Spleen (tissue), 11 donors: ENCODE measurements around the gene TBL1X. TPM values are rescaled to one million over a fixed set of nuclear protein-coding genes. Genes with fewer than 3 reads are reported as not detected.

Experiments
- DNase-seq: peaks from one replicate; pipeline ENCODE4 v3.0.0-alpha.2; 2020
- H3K27ac ChIP-seq, 8 donors: fragments of 200-600 bp; sonication (generic) in 7 of 8; 1 replicate in 4 of 8; 2 replicates in 4 of 8; pipeline versions ENCODE4 v1.5.0 to v1.8.0; 2016 to 2021; ENCODE audit warnings: inconsistent platforms in 4 of 8, mild to moderate bottlenecking in 4 of 8, moderate library complexity in 1 of 8
- H3K27me3 ChIP-seq, 7 donors: fragments of 200-600 bp; sonication (generic) in 6 of 7; replicated peaks in 1 of 7; 1 replicate in 4 of 7; 2 replicates in 3 of 7; pipeline versions ENCODE4 v1.5.0 to v1.8.0; 2016 to 2021; ENCODE audit warnings: inconsistent platforms in 3 of 7, mild to moderate bottlenecking in 1 of 7
- H3K36me3 ChIP-seq, 6 donors: fragments of 200-600 bp; sonication (generic) in 5 of 6; 1 replicate in 4 of 6; 2 replicates in 2 of 6; pipeline versions ENCODE4 v1.5.0 to v1.8.0; 2016 to 2021; ENCODE audit warnings: inconsistent platforms in 2 of 6
- H3K4me1 ChIP-seq, 6 donors: fragments of 200-600 bp; sonication (generic) in 5 of 6; 1 replicate in 3 of 6; 2 replicates in 3 of 6; pipeline versions ENCODE4 v1.5.0 to v1.8.0; 2016 to 2021; ENCODE audit warnings: inconsistent platforms in 3 of 6
- H3K4me3 ChIP-seq, 8 donors: fragments of 200-600 bp; sonication (generic) in 7 of 8; 1 replicate in 4 of 8; 2 replicates in 4 of 8; pipeline versions ENCODE4 v1.5.0 to v1.8.0; 2016 to 2021; ENCODE audit warnings: inconsistent platforms in 4 of 8, mild to moderate bottlenecking in 4 of 8, moderate library complexity in 2 of 8
- H3K9me3 ChIP-seq, 8 donors: fragments of 200-600 bp; sonication (generic) in 7 of 8; 1 replicate in 4 of 8; 2 replicates in 4 of 8; pipeline versions ENCODE4 v1.5.0 to v1.8.0; 2016 to 2021; ENCODE audit warnings: inconsistent platforms in 4 of 8
- POLR2A ChIP-seq, 3 donors: fragments of 450-650 bp; IDR thresholded peaks; one replicate each; pipeline ENCODE4 v1.5.1; 2017; ENCODE audit warnings: antibody characterized with exemption in 3 of 3, mild to moderate bottlenecking in 1 of 3
- POLR2AphosphoS5 ChIP-seq, 3 donors: sonication (generic); formaldehyde crosslinking; IDR thresholded peaks; one replicate each; pipeline ENCODE4 v1.5.1; 2017; ENCODE audit warnings: antibody characterized with exemption in 3 of 3
- WGBS, 5 donors: extraction: QIAGEN DNeasy Blood & Tissue Kit in 3 of 5; methylation state at CpG; one replicate each; pipeline versions ENCODE4 v1.1.5 to v1.1.7; 2013 to 2018; 5-methylcytosine and 5-hydroxymethylcytosine counted together
- intact Hi-C: fragments of 100-400 bp; cut with DNase I; formaldehyde crosslinking; loops from one replicate; pipeline ENCODE4 v1.15.0; 2023; ENCODE audit warnings: low total_unique reads
- polyA plus RNA-seq, 3 donors: library from polyadenylated mRNA; stranded (reverse); fragments of 200-250 nt; gene quantifications; one replicate each; pipeline ENCODE4 v1.2.1, GENCODE V29; 2013
- total RNA-seq, 7 donors: library from RNA; depleted of rRNA in 3 of 7; stranded (reverse); fragments of >200 nt in 3 of 7; fragmentation: NEBNext Ultra II Directional in 4 of 7; extraction: Animal tissue kit (Norgen Biotek cat#: 25700) in 4 of 7; gene quantifications; one replicate each; pipeline versions ENCODE4 v1.1.0 to v1.2.1, GENCODE V29; 2016 to 2021
- TF ChIP-seq, protein P1 (sequence below), 11 experiments: fragments of 200-600 bp in 7 of 11; fragments of 450-650 bp in 4 of 11; sonication (generic) in 4 of 11; IDR thresholded peaks in 8 of 11; conservative IDR thresholded peaks in 3 of 11; 1 replicate in 7 of 11; 2 replicates in 4 of 11; pipeline versions ENCODE4 v1.4.0 to v1.8.0; 2016 to 2021; ENCODE audit warnings: antibody characterized with exemption in 11 of 11, inconsistent platforms in 4 of 11, mild to moderate bottlenecking in 1 of 11
- donor health status: healthy with polysubstance abuse.
- donor health status: DM: no; HTN: no; CAD: no; lungs with moderate emphysema.
- donor health status: DM: no; HTN: no; CAD: no.
- donor health status: Bipolar disorder and iron deficiency.
- donor health status: healthy.
- donor health status: DM: no; HTN: no; CAD: no.
- donor health status: DM: yes; HTN: yes; CAD: no.

TBL1X gene
- total and polyA plus RNA-seq, 10 donors = 3.0 to 37.2 (median 21.4) TPM

DNA sequence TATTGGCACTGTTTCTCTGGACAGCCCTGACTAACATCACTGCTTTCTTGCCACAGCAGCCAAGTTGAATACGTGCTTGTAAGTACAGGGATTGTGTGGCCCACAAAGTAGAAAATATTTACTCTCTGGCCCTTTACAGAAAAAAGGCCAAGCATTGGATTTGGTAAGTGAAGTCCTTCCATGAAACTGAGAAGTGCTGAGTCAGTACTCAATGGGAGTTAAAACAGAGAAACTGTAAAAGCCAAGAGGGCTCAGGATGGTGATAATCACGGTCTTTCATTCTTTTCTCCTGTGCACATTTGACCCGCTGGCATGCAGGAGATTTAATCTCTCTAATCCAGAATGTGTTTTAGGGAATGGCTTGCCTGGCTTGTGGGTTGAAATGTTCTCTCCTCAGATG, 46.1 kb downstream of the TBL1X start:
- Histone ChIP-seq H3K36me3 (peaks cover 0 to 5% (median 0%) of the 10 kb centered on the region in 6 donors), H3K4me3 (no peak overlapping the region), H3K27me3 (no peaks in the 10 kb centered on the region), H3K9me3 (peaks cover 0 to 9% (median 0%) of the 10 kb centered on the region in 8 donors), H3K4me1 (peaks cover 0 to 13% (median 8%) of the 10 kb centered on the region in 6 donors), H3K27ac (no peak overlapping the region)
- intact Hi-C loops = no loop called here
- no peak for DNase-seq
- TF ChIP-seq, protein P1, sequence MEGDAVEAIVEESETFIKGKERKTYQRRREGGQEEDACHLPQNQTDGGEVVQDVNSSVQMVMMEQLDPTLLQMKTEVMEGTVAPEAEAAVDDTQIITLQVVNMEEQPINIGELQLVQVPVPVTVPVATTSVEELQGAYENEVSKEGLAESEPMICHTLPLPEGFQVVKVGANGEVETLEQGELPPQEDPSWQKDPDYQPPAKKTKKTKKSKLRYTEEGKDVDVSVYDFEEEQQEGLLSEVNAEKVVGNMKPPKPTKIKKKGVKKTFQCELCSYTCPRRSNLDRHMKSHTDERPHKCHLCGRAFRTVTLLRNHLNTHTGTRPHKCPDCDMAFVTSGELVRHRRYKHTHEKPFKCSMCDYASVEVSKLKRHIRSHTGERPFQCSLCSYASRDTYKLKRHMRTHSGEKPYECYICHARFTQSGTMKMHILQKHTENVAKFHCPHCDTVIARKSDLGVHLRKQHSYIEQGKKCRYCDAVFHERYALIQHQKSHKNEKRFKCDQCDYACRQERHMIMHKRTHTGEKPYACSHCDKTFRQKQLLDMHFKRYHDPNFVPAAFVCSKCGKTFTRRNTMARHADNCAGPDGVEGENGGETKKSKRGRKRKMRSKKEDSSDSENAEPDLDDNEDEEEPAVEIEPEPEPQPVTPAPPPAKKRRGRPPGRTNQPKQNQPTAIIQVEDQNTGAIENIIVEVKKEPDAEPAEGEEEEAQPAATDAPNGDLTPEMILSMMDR (IDR thresholded peaks at IDR 0.05 in 8 of 11, conservative IDR thresholded peaks at IDR 0.05 in 3 of 11) = no peak
- TF ChIP-seq POLR2AphosphoS5 (IDR thresholded peaks at IDR 0.05) (no peak), POLR2A (IDR thresholded peaks at IDR 0.05) (no peak)
- WGBS, 5 donors = 80 to 100% (median 91%) methylated on average over 3 of the region's 3 CpGs

DNA sequence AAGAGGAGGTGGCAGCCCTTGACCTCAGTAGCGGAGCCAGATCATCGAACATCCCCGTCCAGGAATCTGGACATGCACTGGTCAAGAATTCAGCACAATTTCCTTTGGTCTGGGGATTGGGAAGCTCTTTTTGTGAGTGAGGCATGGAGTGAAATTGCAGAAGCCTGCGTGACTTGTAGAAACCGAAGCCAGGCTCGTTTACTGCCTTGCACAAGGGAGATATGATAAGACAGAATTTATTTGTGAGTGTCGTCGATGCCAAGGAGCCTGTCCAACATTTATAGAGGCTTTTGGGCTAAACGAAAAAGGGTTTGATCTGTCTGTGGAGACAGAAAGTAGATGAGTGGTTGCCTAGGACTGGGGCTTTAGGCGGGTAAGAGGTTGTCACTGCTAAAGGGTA, 50.6 kb downstream of the TBL1X start:
- no peak for DNase-seq
- Histone ChIP-seq H3K4me3 (no peak overlapping the region), H3K27me3 (no peaks in the 10 kb centered on the region), H3K36me3 (no peaks in the 10 kb centered on the region), H3K27ac (peak overlapping the region in 2 of 8 donors; percentile 6 to 21), H3K4me1 (peaks cover 0 to 26% (median 13%) of the 10 kb centered on the region in 6 donors), H3K9me3 (no peaks in the 10 kb centered on the region)
- 69 to 76% (median 73%) methylated on average over 10 of the region's 10 CpGs for WGBS, 5 donors
- intact Hi-C loops = no loop called here
- TF ChIP-seq POLR2A (IDR thresholded peaks at IDR 0.05) (no peak), POLR2AphosphoS5 (IDR thresholded peaks at IDR 0.05) (no peak)
- TF ChIP-seq, protein P1 (IDR thresholded peaks at IDR 0.05 in 8 of 11, conservative IDR thresholded peaks at IDR 0.05 in 3 of 11) = no peak

GRCh38 chrX:9515973-9516538, 51.2 kb downstream of the TBL1X start:
- Histone ChIP-seq H3K9me3 (no peaks in the 10 kb centered on the region), H3K36me3 (no peaks in the 10 kb centered on the region), H3K4me1 (peaks cover 0 to 26% (median 13%) of the 10 kb centered on the region in 6 donors), H3K27me3 (no peaks in the 10 kb centered on the region), H3K27ac (peak overlapping the region in 4 of 8 donors; percentile 3 to 21 (median 10)), H3K4me3 (no peak overlapping the region)
- 12 to 42% (median 26%) methylated on average over 4 of the region's 4 CpGs for WGBS, 5 donors
- no peak for DNase-seq
- intact Hi-C loops = no loop called here
- TF ChIP-seq POLR2A (IDR thresholded peaks at IDR 0.05) (no peak), POLR2AphosphoS5 (IDR thresholded peaks at IDR 0.05) (no peak)
- TF ChIP-seq, protein P1 (IDR thresholded peaks at IDR 0.05 in 8 of 11, conservative IDR thresholded peaks at IDR 0.05 in 3 of 11) = no peak

DNA sequence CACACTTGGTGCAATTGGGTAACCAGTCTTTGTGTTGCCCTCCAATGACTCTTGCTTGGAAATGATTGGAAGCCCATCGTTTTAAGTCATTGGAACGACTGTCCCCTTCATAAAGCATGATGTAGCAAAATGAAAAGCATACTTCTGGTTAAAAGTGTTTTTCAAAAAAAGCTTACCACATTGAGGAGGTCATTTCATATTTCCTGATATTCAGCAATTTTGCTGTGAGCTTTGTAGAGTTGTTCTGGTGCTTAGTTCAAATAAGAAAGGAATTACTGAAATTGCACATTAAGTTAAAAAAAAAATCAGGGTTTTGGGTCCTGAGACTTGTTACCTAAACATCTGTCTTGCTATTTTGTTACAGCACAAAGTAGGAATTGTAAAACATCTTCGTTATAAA, 51.8 kb downstream of the TBL1X start:
- H3K27me3 ChIP-seq = no peaks in the 10 kb centered on the region
- H3K4me3 ChIP-seq = no peak overlapping the region
- intact Hi-C loops = no loop called here
- H3K36me3 ChIP-seq = no peaks in the 10 kb centered on the region
- no peaks in the 10 kb centered on the region for H3K9me3 ChIP-seq
- H3K4me1 ChIP-seq = peaks cover 0 to 26% (median 13%) of the 10 kb centered on the region in 6 donors
- TF ChIP-seq POLR2AphosphoS5 (IDR thresholded peaks at IDR 0.05) (no peak), POLR2A (IDR thresholded peaks at IDR 0.05) (no peak)
- TF ChIP-seq, protein P1 (IDR thresholded peaks at IDR 0.05 in 8 of 11, conservative IDR thresholded peaks at IDR 0.05 in 3 of 11) = no peak
- no peak for DNase-seq
- peak overlapping the region in 3 of 8 donors; percentile 3 to 15 (median 6) for H3K27ac ChIP-seq
- 51 to 76% (median 56%) methylated on average over 3 of the region's 3 CpGs for WGBS, 5 donors
